DOHH2 (cell line): Measurements from ENCODE around the gene FNDC3B.

Experiments
- CTCF ChIP-seq: fragments of 200-600 bp; sonication (generic); IDR thresholded peaks from one replicate; pipeline ENCODE4 v1.5.1; 2014; ENCODE audit warnings: antibody characterized with exemption, mild to moderate bottlenecking, low read depth, low read length; ENCODE audit not compliant: poor library complexity, severe bottlenecking
- EZH2phosphoT487 ChIP-seq: fragments of 200-600 bp; sonication (generic); IDR thresholded peaks from 2 replicates; pipeline ENCODE4 v1.6.1; 2017; ENCODE audit warnings: borderline replicate concordance, mild to moderate bottlenecking, antibody characterized with exemption, low read length, moderate library complexity, mixed read lengths

DNA sequence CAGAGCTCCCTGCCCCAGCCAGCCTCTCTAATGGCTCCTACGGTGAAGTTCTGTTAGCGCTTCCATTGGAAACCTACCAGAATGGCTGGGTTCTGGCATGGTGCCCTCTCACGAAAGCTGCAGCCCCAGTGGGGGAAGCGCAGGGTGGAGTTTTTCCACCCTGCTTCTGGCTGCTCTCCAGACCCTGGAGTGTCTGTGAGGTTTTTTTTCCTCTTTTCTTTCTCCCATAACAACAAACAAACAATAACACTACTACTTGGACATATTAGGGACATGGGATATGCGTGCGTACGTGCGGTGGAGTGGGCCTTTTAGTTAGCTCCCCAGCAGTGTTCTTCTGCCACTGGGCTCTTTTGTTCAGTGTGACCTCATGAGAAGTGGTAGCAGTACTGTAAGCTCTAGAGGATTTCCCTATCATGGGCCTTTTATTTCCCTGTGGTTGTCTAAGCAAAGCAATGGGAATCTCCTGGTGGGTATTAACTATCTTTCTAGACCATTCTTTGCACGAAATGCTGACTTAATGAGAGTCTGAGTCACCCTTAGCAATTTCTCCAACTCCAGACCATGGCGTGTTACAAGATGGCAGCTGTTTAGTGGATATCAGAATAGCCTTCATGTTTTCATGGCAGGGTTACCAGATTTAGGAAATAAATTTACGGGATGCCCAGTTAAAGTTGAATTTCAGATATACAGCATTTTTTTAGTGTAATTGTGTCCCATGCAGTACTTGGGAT lies 161.9 kb downstream of the FNDC3B start:
- TF ChIP-seq CTCF (no peak), EZH2phosphoT487 (no peak)
